ENCODE data around the gene ZNG1B.
"Not testable (repeated sequence)": the region's sequence is repeated elsewhere in the genome, so short reads cannot be mapped to it uniquely, and the experiment has no call there.

- not testable (repeated sequence) for TF ChIP-seq CTCF, EP300 (IDR thresholded peaks at IDR 0.05)
Observed at GRCh38 chr2:113541204-113541975, 103.9 kb downstream of the ZNG1B start.
